Esophagus muscularis mucosa (tissue), 4 donors: ENCODE data around the gene SCAMP3. TPM values are rescaled to one million over a fixed set of nuclear protein-coding genes. Genes with fewer than 3 reads are reported as not detected.

Source experiments
- DNase-seq: peaks from one replicate; pipeline ENCODE4 v3.0.0-alpha.2; 2017; ENCODE audit errors: extremely low spot score
- H3K27ac ChIP-seq, 4 donors: fragments of 200-600 bp; sonication (generic); replicated peaks in 1 of 4; 1 replicate in 3 of 4; 2 replicates in 1 of 4; pipeline ENCODE4 v1.5.1; 2016 to 2019; ENCODE audit warnings: mild to moderate bottlenecking in 1 of 4
- H3K27me3 ChIP-seq, 4 donors: fragments of 200-600 bp; sonication (generic); one replicate each; pipeline versions ENCODE4 v1.5.1 to v1.6.0; 2016 to 2019
- H3K36me3 ChIP-seq, 4 donors: fragments of 200-600 bp; sonication (generic); one replicate each; pipeline ENCODE4 v1.5.1; 2016 to 2019
- H3K4me1 ChIP-seq, 4 donors: fragments of 200-600 bp; sonication (generic); one replicate each; pipeline ENCODE4 v1.5.1; 2016 to 2019
- H3K4me3 ChIP-seq, 4 donors: fragments of 200-600 bp; sonication (generic); 1 replicate in 2 of 4; 2 replicates in 2 of 4; pipeline ENCODE4 v1.5.1; 2016 to 2019; ENCODE audit warnings: mild to moderate bottlenecking in 4 of 4, moderate library complexity in 1 of 4
- H3K9me3 ChIP-seq, 4 donors: fragments of 200-600 bp; sonication (generic); 1 replicate in 3 of 4; 2 replicates in 1 of 4; pipeline ENCODE4 v1.5.1; 2016 to 2019
- EP300 ChIP-seq: sonication (generic); formaldehyde crosslinking; IDR thresholded peaks from one replicate; pipeline ENCODE4 v1.6.1; 2017; ENCODE audit warnings: antibody characterized with exemption
- POLR2A ChIP-seq: fragments of 450-650 bp; IDR thresholded peaks from one replicate; pipeline ENCODE4 v1.6.1; 2017; ENCODE audit warnings: antibody characterized with exemption, moderate library complexity, mild to moderate bottlenecking, low read depth
- POLR2AphosphoS5 ChIP-seq, 2 donors: sonication (generic); formaldehyde crosslinking; IDR thresholded peaks; one replicate each; pipeline ENCODE4 v1.6.1; 2017; ENCODE audit warnings: antibody characterized with exemption in 2 of 2
- WGBS: methylation state at CpG from one replicate; pipeline ENCODE4 v1.1.5; 2018; 5-methylcytosine and 5-hydroxymethylcytosine counted together
- intact Hi-C: fragments of 100-400 bp; cut with DNase I; formaldehyde crosslinking; loops from one replicate; pipeline ENCODE4 v1.15.1; 2023
- total RNA-seq, 4 donors: library from RNA; depleted of rRNA; stranded (reverse); fragments of >200 nt; gene quantifications; one replicate each; pipeline versions ENCODE4 v1.1.0 to v1.2.1, GENCODE V29; 2016
- TF ChIP-seq, protein P1 (sequence below), 3 experiments: fragments of 200-600 bp in 2 of 3; fragments of 450-650 bp in 1 of 3; sonication (generic) in 2 of 3; IDR thresholded peaks; one replicate each; pipeline ENCODE4 v1.5.1; 2017 to 2019; ENCODE audit warnings: antibody characterized with exemption in 3 of 3, mild to moderate bottlenecking in 2 of 3, moderate library complexity in 1 of 3

The SCAMP3 gene
- total RNA-seq, 4 donors from 2014 or later = 33.6 to 56.0 (median 43.5) TPM

DNA sequence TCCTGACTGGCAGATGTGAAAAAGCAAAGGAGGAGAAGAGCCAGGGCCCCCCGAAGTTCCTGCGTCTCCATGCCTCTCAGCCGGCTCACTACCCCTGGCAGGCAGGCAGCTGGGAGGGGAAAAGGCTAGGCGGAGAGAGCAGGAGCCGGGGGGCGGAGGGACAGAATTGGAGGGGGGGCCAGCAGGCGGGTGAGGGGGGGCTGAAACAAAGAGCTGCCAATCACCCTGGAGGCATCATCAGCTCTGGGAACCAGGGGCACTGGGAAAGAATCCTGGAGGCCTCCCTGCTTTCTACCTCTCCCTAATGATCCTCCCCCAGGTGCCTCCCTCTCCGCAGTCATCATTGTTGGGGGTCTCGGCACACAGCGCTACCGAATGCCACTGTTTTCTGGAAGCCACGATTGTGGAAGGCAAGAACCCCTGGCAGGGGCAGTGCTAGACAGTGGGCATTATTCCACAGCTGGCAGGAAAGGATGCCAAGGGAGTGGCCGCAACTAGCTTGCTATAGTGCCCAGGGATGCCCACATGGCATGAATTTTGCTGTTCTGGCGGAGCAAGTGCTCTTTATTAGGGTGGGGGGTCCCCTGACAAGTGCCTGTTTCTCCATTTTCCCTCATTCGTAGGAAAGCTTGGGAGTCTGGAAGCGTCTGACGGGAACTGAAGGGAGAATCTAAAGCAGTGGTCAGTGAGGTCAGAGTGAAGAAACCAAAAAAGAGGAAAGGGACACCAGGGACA lies 54.2 kb downstream of the SCAMP3 start, which contains the start of gene THBS3:
THBS3 (minus strand) TSS at position 92 of the 735 bp plus-strand sequence; CDS start at position 71, 21 bp downstream.
- peaks cover 23 to 63% (median 43%) of the 10 kb centered on the region in 4 donors for H3K4me1 ChIP-seq
- intact Hi-C loops = loop anchor here (1.0 kb wide), 1 partner anchor 19 kb away; no protein-coding TSS in a partner anchor

DNA sequence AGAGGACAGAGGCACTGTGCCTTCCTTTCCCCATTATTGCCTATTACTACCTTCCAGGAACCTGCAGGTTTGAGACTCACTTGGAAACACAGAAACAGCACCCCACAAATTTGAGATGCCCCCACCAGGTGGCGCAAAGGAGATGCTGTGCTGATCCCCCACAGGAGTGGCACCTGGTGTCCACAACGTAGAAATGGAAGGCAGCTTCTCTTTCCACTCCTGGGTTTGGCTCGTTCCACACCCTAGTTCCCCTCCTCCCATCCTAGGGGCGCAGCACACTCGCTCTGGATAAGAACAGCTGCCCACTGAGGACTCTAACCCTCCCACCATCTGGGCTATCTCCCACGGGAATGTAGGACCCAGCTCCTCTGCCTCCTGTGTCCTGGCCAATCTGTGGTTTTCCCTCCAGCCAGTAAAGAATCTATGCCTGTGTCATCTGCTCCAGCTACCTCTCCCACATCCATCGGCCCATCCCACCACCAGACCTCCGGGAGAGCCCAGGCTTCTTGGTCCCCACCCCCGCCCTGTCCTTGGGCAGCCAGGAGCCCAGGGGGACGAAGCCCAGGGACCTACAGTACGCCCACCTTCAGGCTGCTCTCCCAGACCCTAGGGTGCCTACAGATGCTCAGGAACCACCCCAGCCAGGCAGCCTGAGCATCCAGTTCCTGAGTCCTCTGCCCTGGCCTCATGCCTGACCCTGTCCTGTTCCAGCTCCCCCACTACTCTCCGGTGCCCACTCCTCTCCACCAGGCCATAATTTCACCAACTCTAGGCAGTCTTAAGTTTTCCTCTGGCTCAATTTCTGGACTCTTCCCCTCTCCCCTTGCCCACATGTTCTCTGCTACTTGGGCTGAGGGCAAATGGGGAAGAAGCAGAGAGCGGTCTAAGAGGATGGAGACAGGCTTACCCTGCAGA lies 55.0 kb downstream of the SCAMP3 start:
- Histone ChIP-seq H3K4me3 (peak overlapping the region; percentile 73 to 96 (median 87)), H3K27ac (peak overlapping the region; percentile 98 to 100 (median 99)), H3K9me3 (no peaks in the 10 kb centered on the region), H3K36me3 (peaks cover 0 to 39% (median 19%) of the 10 kb centered on the region in 4 donors), H3K27me3 (no peaks in the 10 kb centered on the region), H3K4me1 (peaks cover 23 to 63% (median 43%) of the 10 kb centered on the region in 4 donors)
- peak; percentile 97 for DNase-seq
- WGBS = 20% methylated on average over 12 of the region's 13 CpGs
- TF ChIP-seq POLR2A (no peak), EP300 (no peak), POLR2AphosphoS5 (IDR thresholded peaks at IDR 0.05) (peak; percentile 60 to 75)
- TF ChIP-seq, protein P1, sequence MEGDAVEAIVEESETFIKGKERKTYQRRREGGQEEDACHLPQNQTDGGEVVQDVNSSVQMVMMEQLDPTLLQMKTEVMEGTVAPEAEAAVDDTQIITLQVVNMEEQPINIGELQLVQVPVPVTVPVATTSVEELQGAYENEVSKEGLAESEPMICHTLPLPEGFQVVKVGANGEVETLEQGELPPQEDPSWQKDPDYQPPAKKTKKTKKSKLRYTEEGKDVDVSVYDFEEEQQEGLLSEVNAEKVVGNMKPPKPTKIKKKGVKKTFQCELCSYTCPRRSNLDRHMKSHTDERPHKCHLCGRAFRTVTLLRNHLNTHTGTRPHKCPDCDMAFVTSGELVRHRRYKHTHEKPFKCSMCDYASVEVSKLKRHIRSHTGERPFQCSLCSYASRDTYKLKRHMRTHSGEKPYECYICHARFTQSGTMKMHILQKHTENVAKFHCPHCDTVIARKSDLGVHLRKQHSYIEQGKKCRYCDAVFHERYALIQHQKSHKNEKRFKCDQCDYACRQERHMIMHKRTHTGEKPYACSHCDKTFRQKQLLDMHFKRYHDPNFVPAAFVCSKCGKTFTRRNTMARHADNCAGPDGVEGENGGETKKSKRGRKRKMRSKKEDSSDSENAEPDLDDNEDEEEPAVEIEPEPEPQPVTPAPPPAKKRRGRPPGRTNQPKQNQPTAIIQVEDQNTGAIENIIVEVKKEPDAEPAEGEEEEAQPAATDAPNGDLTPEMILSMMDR (IDR thresholded peaks at IDR 0.05) = peak; percentile 83 to 92 (median 84)
- intact Hi-C loops = no loop called here

More for the DNA sequence above, 54.2 kb downstream of the SCAMP3 start, which contains the start of gene THBS3:
- Histone ChIP-seq H3K4me3 (peak within 1 kb of the TSS; percentile 73 to 96 (median 87)), H3K9me3 (no peaks in the 10 kb centered on the region), H3K36me3 (peaks cover 0 to 37% (median 21%) of the 10 kb centered on the region in 4 donors), H3K27ac (peak within 1 kb of the TSS; percentile 98 to 100 (median 99)), H3K27me3 (no peaks in the 10 kb centered on the region)
- DNase-seq = no peak
- TF ChIP-seq POLR2A (no peak), POLR2AphosphoS5 (IDR thresholded peaks at IDR 0.05) (no peak)
- 4% methylated on average over 10 of the region's 17 CpGs for WGBS

Other genes starting within 250 kb of the SCAMP3 start
- gene DCST2, start 228.6 kb downstream of the SCAMP3 start, total RNA-seq = under 1 TPM in 2 of 4 donors, not detected in 2; 0.11 to 0.19 TPM
- under 1 TPM in 1 of 4 donors, not detected in 3; 0.42 TPM for gene DCST1, start 228.5 kb downstream of the SCAMP3 start, total RNA-seq
- 100 to 1,000 TPM in 2 of 4 donors, 10 to 100 TPM in 2; 61.5 to 142 (median 115) TPM for gene ADAM15, start 211.0 kb downstream of the SCAMP3 start, total RNA-seq
- 1 to 10 TPM in 3 of 4 donors, under 1 TPM in 1; 0.83 to 4.5 (median 3.2) TPM for gene EFNA4, start 198.6 kb downstream of the SCAMP3 start, total RNA-seq
- 1 to 10 TPM in 2 of 4 donors, under 1 TPM in 1, not detected in 1; 0.91 to 1.7 (median 1.7) TPM for gene EFNA3, start 183.5 kb downstream of the SCAMP3 start, total RNA-seq
- 10 to 100 TPM; 11.2 to 37.3 (median 27.5) TPM for gene EFNA1, start 134.5 kb downstream of the SCAMP3 start, total RNA-seq
- gene SLC50A1, start 126.5 kb downstream of the SCAMP3 start, total RNA-seq = 10 to 100 TPM; 13.3 to 18.7 (median 15.2) TPM
- 100 to 1,000 TPM in 2 of 4 donors, 10 to 100 TPM in 2; 54.5 to 176 (median 80.6) TPM for gene DPM3, start 121.8 kb downstream of the SCAMP3 start, total RNA-seq
- gene KRTCAP2, start 89.1 kb downstream of the SCAMP3 start, total RNA-seq = 100 to 1,000 TPM in 2 of 4 donors, 10 to 100 TPM in 2; 76.0 to 146 (median 108) TPM
- gene TRIM46, start 88.5 kb downstream of the SCAMP3 start, total RNA-seq = 1 to 10 TPM in 1 of 4 donors, under 1 TPM in 2, not detected in 1; 0.13 to 1.7 (median 0.17) TPM
- 10 to 100 TPM; 16.2 to 37.4 (median 23.4) TPM for gene THBS3, start 54.5 kb downstream of the SCAMP3 start, total RNA-seq
- 10 to 100 TPM; 34.1 to 52.8 (median 38.0) TPM for gene MTX1, start 53.7 kb downstream of the SCAMP3 start, total RNA-seq
- 10 to 100 TPM; 15.1 to 38.7 (median 22.6) TPM for gene ENTREP3, start 6.9 kb downstream of the SCAMP3 start, total RNA-seq
- 10 to 100 TPM; 17.6 to 32.0 (median 25.3) TPM for gene CLK2, start 11.1 kb upstream of the SCAMP3 start, total RNA-seq
- 1 to 10 TPM; 1.0 to 2.1 (median 1.4) TPM for gene HCN3, start 15.1 kb upstream of the SCAMP3 start, total RNA-seq
- not detected for gene PKLR, start 39.1 kb upstream of the SCAMP3 start, total RNA-seq
- 10 to 100 TPM; 70.2 to 97.2 (median 82.0) TPM for gene FDPS, start 46.5 kb upstream of the SCAMP3 start, total RNA-seq
- gene RUSC1, start 58.5 kb upstream of the SCAMP3 start, total RNA-seq = 10 to 100 TPM; 15.6 to 35.4 (median 27.2) TPM